C4-2B (cell line): Measurements from ENCODE around the gene DBNDD2.

Experiments
- ZFX ChIP-seq: fragments of 450-650 bp; IDR thresholded peaks from 2 replicates; pipeline ENCODE4 v1.6.1; 2017
- TF ChIP-seq, protein P1 (sequence below): fragments of 450-650 bp; conservative IDR thresholded peaks from 2 replicates; pipeline ENCODE4 v1.5.1; 2017; ENCODE audit warnings: mild to moderate bottlenecking

GRCh38 chr20:45391559-45391958 lies 16.5 kb upstream of the DBNDD2 start:
- TF ChIP-seq, protein P1, sequence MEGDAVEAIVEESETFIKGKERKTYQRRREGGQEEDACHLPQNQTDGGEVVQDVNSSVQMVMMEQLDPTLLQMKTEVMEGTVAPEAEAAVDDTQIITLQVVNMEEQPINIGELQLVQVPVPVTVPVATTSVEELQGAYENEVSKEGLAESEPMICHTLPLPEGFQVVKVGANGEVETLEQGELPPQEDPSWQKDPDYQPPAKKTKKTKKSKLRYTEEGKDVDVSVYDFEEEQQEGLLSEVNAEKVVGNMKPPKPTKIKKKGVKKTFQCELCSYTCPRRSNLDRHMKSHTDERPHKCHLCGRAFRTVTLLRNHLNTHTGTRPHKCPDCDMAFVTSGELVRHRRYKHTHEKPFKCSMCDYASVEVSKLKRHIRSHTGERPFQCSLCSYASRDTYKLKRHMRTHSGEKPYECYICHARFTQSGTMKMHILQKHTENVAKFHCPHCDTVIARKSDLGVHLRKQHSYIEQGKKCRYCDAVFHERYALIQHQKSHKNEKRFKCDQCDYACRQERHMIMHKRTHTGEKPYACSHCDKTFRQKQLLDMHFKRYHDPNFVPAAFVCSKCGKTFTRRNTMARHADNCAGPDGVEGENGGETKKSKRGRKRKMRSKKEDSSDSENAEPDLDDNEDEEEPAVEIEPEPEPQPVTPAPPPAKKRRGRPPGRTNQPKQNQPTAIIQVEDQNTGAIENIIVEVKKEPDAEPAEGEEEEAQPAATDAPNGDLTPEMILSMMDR = no peak
- TF ChIP-seq ZFX = no peak
